SH-SY5Y (cell line): ENCODE data around the gene CNTLN.

ENCODE experiments used
- GATA2 ChIP-seq: IDR thresholded peaks from 2 replicates; pipeline ENCODE4 v1.6.1; 2011; ENCODE audit warnings: mild to moderate bottlenecking, low read depth, low read length
- GATA3 ChIP-seq: IDR thresholded peaks from 2 replicates; pipeline ENCODE4 v1.6.1; 2011; ENCODE audit warnings: low read depth, mild to moderate bottlenecking, low read length, moderate library complexity

GRCh38 chr9:17138503-17138902, 3.7 kb downstream of the CNTLN start:
- TF ChIP-seq GATA3 (no peak), GATA2 (no peak)
